DOHH2 (cell line): ENCODE results near the gene ABR.
"Not testable (repeated sequence)": the region's sequence is repeated elsewhere in the genome, so short reads cannot be mapped to it uniquely, and the experiment has no call there.

Experiments
- H3F3A ChIP-seq: fragments of 200-600 bp; sonication (generic), shearing (Covaris generic); 2 replicates; pipeline ENCODE4 v1.6.0; 2016; ENCODE audit warnings: antibody characterized with exemption, mild to moderate bottlenecking; ENCODE audit not compliant: control insufficient read depth, insufficient read depth
- H3K27ac ChIP-seq: fragments of 200-600 bp; sonication (generic); 2 replicates; pipeline ENCODE4 v1.5.1; 2014; ENCODE audit warnings: low read depth, mild to moderate bottlenecking, low read length, moderate library complexity
- H3K27me3 ChIP-seq: fragments of 200-600 bp; sonication (generic); 2 replicates; pipeline ENCODE4 v1.6.1; 2014; ENCODE audit warnings: mild to moderate bottlenecking, low read length, mixed read lengths; ENCODE audit not compliant: control insufficient read depth
- H3K36me3 ChIP-seq: fragments of 200-600 bp; sonication (generic); 2 replicates; pipeline ENCODE4 v1.6.1; 2014; ENCODE audit warnings: mild to moderate bottlenecking, low read length, moderate library complexity, mixed read lengths; ENCODE audit not compliant: control insufficient read depth
- H3K4me1 ChIP-seq: fragments of 200-600 bp; sonication (generic); 2 replicates; pipeline ENCODE4 v1.6.1; 2014; ENCODE audit warnings: mild to moderate bottlenecking, low read length, mixed read lengths; ENCODE audit not compliant: control insufficient read depth
- H3K4me2 ChIP-seq: fragments of 200-600 bp; sonication (generic); 2 replicates; pipeline ENCODE4 v1.6.0; 2014; ENCODE audit warnings: mild to moderate bottlenecking, low read length, moderate library complexity
- H3K4me3 ChIP-seq: fragments of 200-600 bp; sonication (generic); 2 replicates; pipeline ENCODE4 v1.5.1; 2014; ENCODE audit warnings: mild to moderate bottlenecking, low read length, mixed read lengths
- H3K79me2 ChIP-seq: fragments of 200-600 bp; sonication (generic); 2 replicates; pipeline ENCODE4 v1.6.1; 2014; ENCODE audit warnings: mild to moderate bottlenecking, low read length, mixed read lengths; ENCODE audit not compliant: control insufficient read depth
- H3K9me2 ChIP-seq: fragments of 200-600 bp; sonication (generic); replicated peaks from 2 replicates; pipeline ENCODE4 v1.6.1; 2014; ENCODE audit warnings: mild to moderate bottlenecking, low read length, mixed read lengths; ENCODE audit not compliant: control insufficient read depth
- H3K9me3 ChIP-seq: fragments of 200-600 bp; sonication (generic); 2 replicates; pipeline ENCODE4 v1.6.1; 2014; ENCODE audit warnings: antibody characterized with exemption, low read length, mixed read lengths; ENCODE audit not compliant: control insufficient read depth, insufficient read depth
- H4K20me1 ChIP-seq: fragments of 200-600 bp; sonication (generic); 2 replicates; pipeline ENCODE4 v1.6.0; 2014; ENCODE audit warnings: low read depth, mild to moderate bottlenecking, antibody characterized with exemption, low read length, moderate library complexity; ENCODE audit not compliant: control insufficient read depth, insufficient read depth
- CTCF ChIP-seq: fragments of 200-600 bp; sonication (generic); IDR thresholded peaks from one replicate; pipeline ENCODE4 v1.5.1; 2014; ENCODE audit warnings: antibody characterized with exemption, mild to moderate bottlenecking, low read depth, low read length; ENCODE audit not compliant: poor library complexity, severe bottlenecking
- EZH2phosphoT487 ChIP-seq: fragments of 200-600 bp; sonication (generic); IDR thresholded peaks from 2 replicates; pipeline ENCODE4 v1.6.1; 2017; ENCODE audit warnings: borderline replicate concordance, mild to moderate bottlenecking, antibody characterized with exemption, low read length, moderate library complexity, mixed read lengths

The ABR gene

GRCh38 chr17:976312-976711 lies 203.5 kb downstream of the ABR start:
- Histone ChIP-seq H3K4me1 (peaks cover 20% of the 10 kb centered on the region), H3K27me3 (peaks cover 22% of the 10 kb centered on the region), H3K79me2 (no peaks in the 10 kb centered on the region), H3K9me2 (no peaks in the 10 kb centered on the region), H4K20me1 (no peaks in the 10 kb centered on the region), H3K4me2 (no peak overlapping the region), H3K4me3 (no peak overlapping the region), H3F3A (peaks cover 11% of the 10 kb centered on the region), H3K27ac (no peak overlapping the region), H3K36me3 (no peaks in the 10 kb centered on the region), H3K9me3 (no peaks in the 10 kb centered on the region)
- TF ChIP-seq EZH2phosphoT487 = no peak

GRCh38 chr17:975371-975915 lies 204.3 kb downstream of the ABR start:
- no peak overlapping the region for H3K4me2 ChIP-seq
- no peak overlapping the region for H3K27ac ChIP-seq
- H4K20me1 ChIP-seq = no peaks in the 10 kb centered on the region

GRCh38 chr17:974778-975177 lies 205.0 kb downstream of the ABR start:
- H3K9me3 ChIP-seq, H3K9me2 ChIP-seq, H3K4me2 ChIP-seq, H3K36me3 ChIP-seq, H3K79me2 ChIP-seq, H4K20me1 ChIP-seq, H3K4me1 ChIP-seq, H3F3A ChIP-seq, H3K4me3 ChIP-seq, H3K27ac ChIP-seq: not testable (repeated sequence)
- H3K27me3 ChIP-seq = peaks cover 22% of the 10 kb centered on the region

More at GRCh38 chr17:975371-975915, 204.3 kb downstream of the ABR start:
- peaks cover 12% of the 10 kb centered on the region for H3K4me1 ChIP-seq
- H3K4me3 ChIP-seq = no peak overlapping the region
- peaks cover 22% of the 10 kb centered on the region for H3K27me3 ChIP-seq
- H3K36me3 ChIP-seq = no peaks in the 10 kb centered on the region
- no peaks in the 10 kb centered on the region for H3K9me2 ChIP-seq
- no peaks in the 10 kb centered on the region for H3K79me2 ChIP-seq
- peaks cover 4% of the 10 kb centered on the region for H3F3A ChIP-seq
- TF ChIP-seq EZH2phosphoT487 (no peak), CTCF (no peak)
- H3K9me3 ChIP-seq = no peaks in the 10 kb centered on the region

GRCh38 chr17:973053-973452 lies 206.7 kb downstream of the ABR start:
- H3K27me3 ChIP-seq = peaks cover 14% of the 10 kb centered on the region
- no peaks in the 10 kb centered on the region for H3K9me3 ChIP-seq
- H3K9me2 ChIP-seq = no peaks in the 10 kb centered on the region
- H3K4me3 ChIP-seq = no peak overlapping the region
- no peak overlapping the region for H3K4me2 ChIP-seq
- no peaks in the 10 kb centered on the region for H3F3A ChIP-seq
- H3K79me2 ChIP-seq = no peaks in the 10 kb centered on the region
- no peak for TF ChIP-seq EZH2phosphoT487
- TF ChIP-seq CTCF = no peak
- H4K20me1 ChIP-seq = no peaks in the 10 kb centered on the region
- no peak overlapping the region for H3K27ac ChIP-seq
- no peaks in the 10 kb centered on the region for H3K36me3 ChIP-seq
- H3K4me1 ChIP-seq = no peaks in the 10 kb centered on the region

- H3K36me3 ChIP-seq, H3F3A ChIP-seq, H3K4me2 ChIP-seq, H4K20me1 ChIP-seq, H3K27ac ChIP-seq, H3K9me3 ChIP-seq, H3K9me2 ChIP-seq, H3K4me1 ChIP-seq, H3K27me3 ChIP-seq, H3K79me2 ChIP-seq, H3K4me3 ChIP-seq: not testable (repeated sequence)
Measured at GRCh38 chr17:971861-972260, 207.9 kb downstream of the ABR start.
